GM18526 (cell line): Measurements from ENCODE around the gene WDR59.

Experiments used
- POLR2A ChIP-seq: IDR thresholded peaks from 3 replicates; pipeline ENCODE4 v1.6.1; 2011; ENCODE audit not compliant: insufficient read length; ENCODE audit errors: extremely low read depth

WDR59 gene

GRCh38 chr16:74995986-74996385, 11.1 kb upstream of the WDR59 start:
- TF ChIP-seq POLR2A: no peak

- TF ChIP-seq POLR2A: no peak
These were observed 6.9 kb upstream of the WDR59 start for GRCh38 chr16:74991593-74992403.

DNA sequence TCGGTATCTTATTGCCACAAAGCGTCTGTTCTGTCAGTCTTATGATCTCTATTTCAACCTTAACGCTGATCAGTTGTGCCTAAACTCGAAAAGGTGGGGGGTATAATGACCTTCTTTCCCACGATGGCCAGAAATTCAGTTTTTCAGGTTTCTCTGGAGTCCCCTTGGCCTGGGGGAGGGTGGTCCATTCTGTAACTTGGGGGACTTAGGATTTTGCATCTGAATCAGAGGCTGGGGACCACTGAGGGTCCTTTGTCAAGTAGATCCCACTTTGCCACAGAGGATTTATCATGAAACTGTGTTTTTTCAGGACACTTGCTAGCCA, 6.3 kb upstream of the WDR59 start:
- TF ChIP-seq POLR2A: no peak

GRCh38 chr16:74990832-74991231, 5.9 kb upstream of the WDR59 start:
- no peak for TF ChIP-seq POLR2A

DNA sequence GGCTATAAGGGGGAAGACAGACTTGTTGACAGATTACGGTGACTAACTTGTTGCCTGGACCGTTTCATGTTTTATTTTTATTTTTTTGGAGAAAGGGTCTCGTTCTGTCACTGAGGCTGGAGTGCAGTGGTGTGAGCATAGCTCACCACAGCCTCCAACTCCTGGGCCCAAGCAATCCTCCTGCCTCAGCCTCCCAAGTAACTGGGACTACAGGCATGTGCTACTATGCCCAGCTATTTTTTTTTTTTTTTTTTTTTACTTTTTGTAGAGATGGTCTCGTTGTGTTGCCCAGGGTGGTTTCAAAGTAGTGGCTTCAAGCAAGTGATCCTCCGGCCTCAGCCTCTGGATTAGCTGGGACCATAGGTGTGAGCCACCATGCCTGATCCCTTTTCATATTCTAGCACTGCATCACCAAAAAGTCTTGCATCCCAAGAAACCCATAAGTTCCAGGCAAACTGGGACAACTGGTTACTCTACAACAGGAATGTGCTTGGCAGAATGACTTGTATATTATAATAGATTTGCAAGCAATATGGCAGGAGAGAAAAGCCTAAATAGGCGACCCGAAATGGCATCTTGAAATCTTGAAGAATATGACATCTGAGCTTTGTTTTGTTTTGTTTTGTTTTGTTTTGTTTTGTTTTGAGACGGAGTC, 2.2 kb upstream of the WDR59 start:
- no peak for TF ChIP-seq POLR2A

DNA sequence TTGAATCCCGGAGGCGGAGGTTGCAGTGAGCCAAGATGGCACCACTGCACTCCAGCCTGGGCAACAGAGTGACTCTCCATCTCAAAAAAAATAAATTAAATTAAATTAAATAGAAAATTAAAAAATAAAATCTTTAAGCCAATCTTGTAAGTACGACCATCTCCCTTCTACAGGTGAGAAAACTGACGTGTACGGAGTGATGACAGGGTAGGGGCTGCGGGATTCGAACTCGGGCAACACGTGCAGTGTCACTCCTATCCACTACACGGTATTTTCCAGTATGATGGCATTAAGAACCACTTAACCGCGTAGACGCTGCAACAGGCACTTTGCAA, 762 bp downstream of the WDR59 start:
- no peak for TF ChIP-seq POLR2A

GRCh38 chr16:74982256-74982655, 2.7 kb downstream of the WDR59 start:
- no peak for TF ChIP-seq POLR2A

DNA sequence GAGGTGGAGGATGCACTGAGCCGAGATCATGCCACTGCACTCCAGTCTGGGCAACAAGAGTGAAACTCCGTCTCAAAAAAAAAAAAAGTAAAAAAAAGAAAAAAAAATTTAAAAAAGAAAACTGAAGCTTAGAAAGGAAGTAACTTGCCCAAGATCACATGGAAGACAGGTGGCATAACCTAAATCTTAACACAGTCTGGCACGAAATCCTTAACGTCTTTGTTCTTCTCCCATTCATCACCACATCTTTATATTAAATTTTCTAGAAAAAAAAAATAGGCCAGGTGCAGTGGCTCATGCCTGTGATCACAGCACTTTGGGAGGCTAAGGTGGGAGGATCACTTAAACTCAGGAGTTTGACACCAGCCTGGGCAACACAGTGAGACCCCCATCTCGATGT, 9.3 kb downstream of the WDR59 start:
- no peak for TF ChIP-seq POLR2A

GRCh38 chr16:74973304-74973703, 11.6 kb downstream of the WDR59 start:
- no peak for TF ChIP-seq POLR2A

- TF ChIP-seq POLR2A: no peak
These were observed 30.2 kb downstream of the WDR59 start for GRCh38 chr16:74954763-74955162.

DNA sequence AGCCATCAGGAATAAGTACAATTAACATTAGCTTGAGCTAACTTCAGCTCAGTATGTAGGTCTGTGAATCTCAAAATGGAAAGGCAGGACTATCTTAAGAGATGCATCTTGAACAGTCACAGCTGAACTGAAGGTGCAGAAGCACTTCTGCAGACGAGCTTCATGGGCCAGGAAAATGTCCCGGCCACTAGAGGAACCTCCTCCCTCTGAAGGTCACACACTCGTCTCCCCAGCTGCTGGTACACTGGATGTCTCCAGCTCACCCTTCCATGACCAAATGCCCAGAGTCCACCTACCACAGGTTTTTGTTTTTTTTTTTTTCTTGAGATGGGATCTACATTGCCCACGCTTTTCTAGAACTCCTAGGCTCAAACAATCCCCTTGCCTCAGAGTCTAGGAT, 33.2 kb downstream of the WDR59 start:
- no peak for TF ChIP-seq POLR2A

- TF ChIP-seq POLR2A: no peak
These were observed 33.7 kb downstream of the WDR59 start for GRCh38 chr16:74951206-74951605.

- no peak for TF ChIP-seq POLR2A
These were observed 34.4 kb downstream of the WDR59 start for GRCh38 chr16:74950511-74950910.

DNA sequence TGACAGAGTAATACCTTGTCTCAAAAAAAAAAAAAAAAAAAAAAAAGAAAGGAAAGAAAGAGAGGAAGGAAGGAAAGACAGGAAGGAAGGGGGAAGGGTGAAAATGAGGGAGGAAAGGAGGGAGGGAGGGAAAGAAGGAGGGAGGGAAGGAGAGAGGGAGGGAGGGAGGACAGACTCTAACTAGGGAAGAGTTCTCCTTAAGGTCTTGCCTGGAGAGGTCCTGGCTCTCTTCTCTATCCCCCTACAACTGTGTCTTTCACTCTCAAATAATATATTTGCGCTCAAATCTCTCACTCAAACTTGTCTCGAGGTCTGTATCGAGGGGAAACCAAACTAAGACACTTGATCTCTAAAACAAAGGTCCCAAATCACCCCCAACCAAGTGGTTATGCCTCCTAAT, 35.6 kb downstream of the WDR59 start:
- TF ChIP-seq POLR2A: no peak

DNA sequence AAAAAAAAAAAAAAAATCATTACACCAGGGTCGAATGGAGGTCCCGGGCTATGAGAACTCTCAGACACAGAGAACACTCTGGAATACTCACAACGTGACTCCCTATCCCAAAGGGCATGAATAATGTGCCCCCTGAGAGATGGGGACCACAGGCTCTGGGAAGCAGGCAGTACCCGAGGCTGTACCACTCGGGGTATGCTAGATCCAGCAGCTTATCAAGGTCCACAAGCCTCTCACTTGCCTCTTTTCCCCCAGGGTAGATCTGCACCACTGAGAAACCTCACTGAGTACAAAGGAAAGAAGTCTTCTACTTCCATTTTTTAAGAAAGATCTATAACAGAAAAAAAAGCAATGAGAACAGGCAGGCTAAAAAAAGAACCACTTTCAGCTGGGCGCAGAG, 40.5 kb downstream of the WDR59 start:
- TF ChIP-seq POLR2A: no peak

DNA sequence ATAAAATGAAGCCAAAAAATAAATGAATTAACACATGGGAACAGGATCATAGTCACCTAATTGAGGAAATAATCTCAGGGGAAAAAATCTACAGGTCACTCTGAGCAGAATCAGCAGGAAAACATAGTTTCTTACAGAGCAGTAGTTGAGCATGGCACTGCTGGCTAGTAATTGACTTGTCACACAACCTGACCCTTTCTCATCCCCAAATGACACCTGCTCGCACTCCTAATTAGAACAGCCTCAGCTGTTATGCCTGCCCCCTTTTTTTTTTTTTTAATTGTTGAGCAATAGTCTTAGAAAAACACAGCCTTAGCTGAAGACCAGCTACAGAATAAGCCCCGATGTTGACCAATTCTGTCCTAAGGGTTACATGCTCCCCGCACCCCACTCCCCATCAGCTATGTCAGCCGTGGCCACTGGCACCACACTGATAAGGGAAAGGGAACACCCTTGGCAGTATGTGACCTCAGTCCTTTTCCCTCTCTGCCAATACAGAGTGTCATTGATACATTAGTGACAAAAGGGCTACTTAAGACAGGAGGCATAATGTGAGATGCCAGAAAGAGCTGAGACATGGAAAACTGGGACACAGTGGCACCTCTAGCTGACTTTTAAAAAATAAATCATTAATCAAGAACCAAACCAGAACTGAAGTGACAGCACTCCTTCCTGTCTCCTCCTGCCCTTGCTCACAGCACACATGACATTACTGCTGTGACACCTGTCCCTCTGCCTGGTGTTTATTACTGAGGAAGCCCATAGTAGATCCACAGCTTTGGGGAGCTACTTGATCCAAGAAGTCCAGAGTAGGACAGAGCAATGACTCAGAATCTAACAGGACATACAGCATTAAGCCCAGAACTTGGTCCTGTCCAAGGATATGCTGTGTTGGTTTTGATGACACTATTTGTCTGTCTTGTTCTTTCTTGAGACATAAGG, 41.7 kb downstream of the WDR59 start:
- no peak for TF ChIP-seq POLR2A

GRCh38 chr16:74942566-74942965, 42.4 kb downstream of the WDR59 start:
- no peak for TF ChIP-seq POLR2A

- no peak for TF ChIP-seq POLR2A
These were observed 45.2 kb downstream of the WDR59 start for GRCh38 chr16:74939688-74940087.
